GM18873 (cell line): ENCODE data around the gene MPIG6B.

Experiments
- ATAC-seq: cut with Tn5 transposase; IDR thresholded peaks from one replicate; pipeline ENCODE4 v1.9.1; 2021; ENCODE audit warnings: mild to moderate bottlenecking, moderate library complexity, moderate number of reproducible peaks; ENCODE audit not compliant: unreplicated experiment, low FRiP score

Gene MPIG6B

DNA sequence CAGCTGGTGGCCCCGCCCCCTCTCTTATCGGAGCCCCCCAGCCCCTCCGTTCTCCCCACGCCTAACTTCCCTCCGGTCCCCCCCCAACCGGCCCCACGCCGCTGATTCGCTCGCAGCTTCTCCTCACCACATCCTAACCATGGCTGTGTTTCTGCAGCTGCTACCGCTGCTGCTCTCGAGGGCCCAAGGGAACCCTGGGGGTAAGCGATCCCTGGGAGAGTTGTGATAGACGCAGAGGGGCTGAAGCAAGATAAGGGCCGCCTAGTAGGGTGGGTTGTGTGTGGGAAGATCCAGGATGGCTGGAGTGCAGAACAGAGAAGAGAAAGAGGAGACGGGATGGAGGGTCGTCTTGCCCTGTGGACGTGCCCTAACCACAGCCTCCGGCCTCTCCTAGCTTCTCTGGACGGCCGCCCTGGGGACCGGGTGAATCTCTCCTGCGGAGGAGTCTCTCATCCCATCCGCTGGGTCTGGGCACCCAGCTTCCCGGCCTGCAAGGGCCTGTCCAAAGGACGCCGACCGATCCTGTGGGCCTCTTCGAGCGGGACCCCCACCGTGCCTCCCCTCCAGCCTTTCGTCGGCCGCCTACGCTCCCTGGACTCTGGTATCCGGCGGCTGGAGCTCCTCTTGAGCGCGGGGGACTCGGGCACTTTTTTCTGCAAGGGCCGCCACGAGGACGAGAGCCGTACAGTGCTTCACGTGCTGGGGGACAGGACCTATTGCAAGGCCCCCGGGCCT lies at the start of gene MPIG6B:
TSS of gene MPIG6B (plus strand) at position 129 of the 735 bp plus-strand sequence. CDS start at position 140, 11 bp downstream.
- no peak for ATAC-seq

- ATAC-seq, result no peak
Observed at GRCh38 chr6:31676322-31676903, 46.8 kb upstream of the MPIG6B start.

DNA sequence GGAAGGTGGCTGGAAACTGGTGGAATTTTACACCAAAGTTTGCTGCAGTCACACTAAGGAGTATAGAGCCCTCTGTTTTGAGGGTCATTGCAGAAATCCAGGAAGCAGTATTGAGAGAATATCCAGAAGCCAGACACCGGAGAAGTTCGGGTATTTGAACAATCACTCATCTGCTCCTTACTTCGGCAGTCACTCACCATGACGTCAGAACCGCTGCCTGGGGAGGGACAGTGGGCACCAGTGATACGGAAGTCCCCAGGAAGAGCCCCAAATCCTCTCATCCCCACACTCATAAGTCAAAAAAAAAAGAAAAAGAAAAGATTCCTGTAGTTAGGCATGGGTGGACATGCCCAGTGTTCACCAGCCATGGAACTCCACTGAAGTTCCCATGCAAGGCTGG lies 46.3 kb upstream of the MPIG6B start:
- ATAC-seq, result no peak

DNA sequence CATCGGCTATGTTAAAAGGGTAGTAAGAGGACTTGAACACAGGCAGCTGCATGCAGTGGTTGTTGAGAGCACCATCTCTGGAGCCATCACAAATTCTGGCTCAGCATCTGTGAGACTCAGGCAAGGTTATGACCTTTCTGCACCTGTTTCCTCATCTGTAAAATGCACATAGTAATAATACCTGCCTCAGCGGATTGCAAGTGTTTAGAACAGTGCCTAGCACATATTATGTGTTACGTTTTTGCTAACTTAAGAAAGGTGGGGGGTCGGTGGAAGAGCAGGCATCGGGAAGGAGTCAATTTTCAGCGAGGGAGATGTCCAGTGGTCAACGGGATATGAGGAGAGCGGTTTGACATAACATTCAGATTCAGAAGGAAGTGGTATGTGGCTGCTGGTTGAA lies 45.2 kb upstream of the MPIG6B start:
- no peak for ATAC-seq

- no peak for ATAC-seq
Observed at GRCh38 chr6:31680226-31681134, 42.7 kb upstream of the MPIG6B start, which contains the start of gene LY6G5C. Gene LY6G5C, minus strand, starts transcription at chr6:31681067. Its CDS starts 694 bp downstream, at chr6:31680373.

DNA sequence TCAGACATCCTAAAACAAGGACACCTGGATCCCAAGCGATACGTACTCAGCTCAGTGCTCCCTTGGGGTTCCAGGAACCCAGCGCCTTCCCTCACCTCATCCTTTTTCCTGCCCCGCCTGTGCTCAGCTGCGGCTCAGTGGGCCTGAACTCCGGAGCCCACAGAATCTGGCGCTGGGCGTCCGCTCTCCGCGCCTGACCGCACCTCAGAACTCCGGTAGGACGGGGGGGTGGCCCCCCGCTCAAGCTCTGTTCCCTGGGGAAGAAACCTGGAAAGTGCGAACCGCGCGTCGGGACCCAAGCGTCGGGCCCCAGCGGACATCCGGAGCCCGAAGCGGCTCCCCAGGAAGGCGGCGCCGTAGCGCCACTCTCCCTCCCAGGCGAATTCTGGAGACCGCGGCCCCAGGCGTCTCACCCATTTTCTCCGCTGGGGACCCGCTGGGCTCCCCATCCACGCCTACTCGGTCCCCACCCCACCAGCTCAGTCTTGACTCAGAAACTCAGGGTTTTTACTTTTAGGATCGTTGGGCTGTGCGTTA lies 42.0 kb upstream of the MPIG6B start:
- no peak for ATAC-seq

DNA sequence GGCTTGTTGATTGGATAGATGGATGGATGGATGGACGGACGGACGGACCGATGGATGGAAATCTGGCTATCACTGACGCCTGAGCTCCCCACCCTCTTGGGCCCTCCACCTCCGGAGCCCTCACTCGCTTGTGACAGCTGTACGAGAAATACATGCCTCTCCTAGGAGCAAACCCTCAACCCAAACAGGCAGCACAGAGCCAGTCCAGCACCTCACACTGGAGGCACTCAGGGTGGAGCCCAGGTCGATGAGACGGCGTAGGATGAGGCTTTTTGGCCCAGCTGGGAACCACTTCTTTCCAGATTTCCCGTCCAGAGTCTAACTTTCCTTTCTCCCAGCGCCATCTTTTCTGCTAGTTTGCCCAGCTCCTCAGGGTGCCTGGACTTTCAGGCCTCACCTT lies 39.6 kb upstream of the MPIG6B start:
- no peak for ATAC-seq

- ATAC-seq, result no peak
Observed at GRCh38 chr6:31686483-31686882, 36.7 kb upstream of the MPIG6B start.

DNA sequence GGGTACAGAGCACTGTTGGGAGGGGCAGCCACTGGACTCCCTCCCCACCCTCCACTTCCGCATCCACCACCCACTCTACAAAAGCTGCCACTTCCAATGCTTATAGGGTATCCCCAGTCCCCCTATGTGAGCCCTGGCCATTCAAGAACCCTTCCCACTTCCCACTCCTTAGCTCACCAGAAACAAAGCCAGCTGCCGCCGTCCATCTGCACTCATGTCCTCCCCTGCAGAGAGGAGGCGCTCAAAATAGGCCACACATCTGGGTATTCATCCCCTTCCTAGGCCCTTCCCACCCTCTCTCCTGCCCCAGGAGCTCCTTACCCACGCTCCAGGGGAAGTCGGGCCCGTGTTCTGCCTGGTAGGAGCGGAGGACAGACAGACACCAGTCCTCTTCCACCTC lies 35.9 kb upstream of the MPIG6B start:
- no peak for ATAC-seq

DNA sequence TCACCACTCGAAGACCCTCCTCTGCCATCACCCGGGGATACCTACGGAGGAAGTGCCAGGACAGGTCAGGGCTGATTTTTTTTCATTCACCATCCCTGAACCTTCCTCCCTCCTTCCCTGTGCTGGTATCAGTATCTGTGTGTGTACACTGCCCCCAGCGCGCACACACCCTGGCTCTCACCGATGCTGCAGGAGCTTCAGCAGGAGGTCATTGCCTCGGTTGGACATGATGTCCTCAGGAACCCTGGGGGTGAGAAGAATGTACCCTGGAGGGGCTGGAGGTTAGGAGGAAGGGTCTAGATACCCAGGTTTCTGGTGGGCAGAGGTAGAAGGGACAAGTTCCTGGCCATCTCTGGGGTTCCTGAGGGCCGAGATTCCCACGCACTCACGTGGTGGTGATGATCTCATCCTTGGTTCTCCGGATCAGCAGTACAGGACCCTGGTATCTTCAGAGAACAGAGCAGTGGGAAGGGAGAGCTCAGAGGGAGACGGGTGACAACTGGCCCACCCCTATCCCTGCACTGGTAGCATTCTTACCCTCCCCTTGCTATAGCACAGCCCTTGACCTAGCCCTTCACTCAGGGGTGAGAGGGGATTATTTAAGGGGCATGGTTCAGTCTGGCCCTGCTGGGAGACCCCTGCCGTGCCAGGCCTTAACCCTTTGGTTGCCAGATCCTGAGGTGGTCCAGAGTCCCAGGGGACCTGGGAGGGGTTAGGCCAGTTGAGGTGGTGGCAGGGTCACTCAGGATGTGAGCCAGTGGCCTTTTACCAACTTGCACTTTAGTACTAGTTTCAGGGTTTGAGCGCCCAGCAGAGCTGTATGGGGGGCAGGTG lies 35.1 kb upstream of the MPIG6B start:
- ATAC-seq, result no peak

DNA sequence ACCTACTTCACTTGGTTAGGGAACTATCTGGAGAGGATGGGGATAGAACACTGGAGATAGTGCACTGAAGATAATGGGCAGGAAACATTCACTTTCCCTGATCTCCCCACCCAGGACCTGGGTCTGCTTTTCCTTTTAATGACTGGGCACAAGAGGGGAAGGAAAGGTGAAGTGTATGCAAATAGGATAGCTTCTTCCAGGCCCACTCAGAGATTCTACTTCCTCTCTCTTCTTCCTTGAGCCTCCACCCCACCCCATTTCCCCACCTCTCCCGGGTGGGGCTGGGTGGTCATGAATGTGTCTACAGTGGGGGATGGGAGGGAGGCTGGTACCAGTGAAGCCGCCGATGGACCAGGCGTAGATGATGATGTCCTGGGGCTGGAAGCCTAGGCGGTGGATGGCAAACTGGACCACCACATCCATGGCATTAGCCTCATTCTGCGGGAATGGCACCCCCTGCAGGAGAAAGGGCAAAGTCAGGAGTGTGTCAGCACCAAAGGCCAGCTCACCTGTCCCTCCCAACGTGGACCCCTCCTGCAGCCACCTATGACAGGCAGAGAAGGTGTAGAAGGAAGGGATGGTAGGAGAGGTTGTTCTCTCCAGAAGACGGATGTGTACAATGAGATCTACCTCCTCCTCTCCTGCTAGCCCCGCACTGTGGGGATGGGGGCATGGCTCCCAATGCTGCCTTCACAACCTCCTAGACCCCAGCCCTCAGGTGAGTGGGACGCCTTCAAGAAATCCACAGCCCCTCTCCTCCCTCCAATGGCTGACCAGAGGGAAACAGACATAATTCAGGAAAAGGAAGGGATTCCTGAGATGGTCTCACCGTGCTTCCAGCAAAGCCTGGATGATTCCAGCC lies 33.7 kb upstream of the MPIG6B start:
- no peak for ATAC-seq

DNA sequence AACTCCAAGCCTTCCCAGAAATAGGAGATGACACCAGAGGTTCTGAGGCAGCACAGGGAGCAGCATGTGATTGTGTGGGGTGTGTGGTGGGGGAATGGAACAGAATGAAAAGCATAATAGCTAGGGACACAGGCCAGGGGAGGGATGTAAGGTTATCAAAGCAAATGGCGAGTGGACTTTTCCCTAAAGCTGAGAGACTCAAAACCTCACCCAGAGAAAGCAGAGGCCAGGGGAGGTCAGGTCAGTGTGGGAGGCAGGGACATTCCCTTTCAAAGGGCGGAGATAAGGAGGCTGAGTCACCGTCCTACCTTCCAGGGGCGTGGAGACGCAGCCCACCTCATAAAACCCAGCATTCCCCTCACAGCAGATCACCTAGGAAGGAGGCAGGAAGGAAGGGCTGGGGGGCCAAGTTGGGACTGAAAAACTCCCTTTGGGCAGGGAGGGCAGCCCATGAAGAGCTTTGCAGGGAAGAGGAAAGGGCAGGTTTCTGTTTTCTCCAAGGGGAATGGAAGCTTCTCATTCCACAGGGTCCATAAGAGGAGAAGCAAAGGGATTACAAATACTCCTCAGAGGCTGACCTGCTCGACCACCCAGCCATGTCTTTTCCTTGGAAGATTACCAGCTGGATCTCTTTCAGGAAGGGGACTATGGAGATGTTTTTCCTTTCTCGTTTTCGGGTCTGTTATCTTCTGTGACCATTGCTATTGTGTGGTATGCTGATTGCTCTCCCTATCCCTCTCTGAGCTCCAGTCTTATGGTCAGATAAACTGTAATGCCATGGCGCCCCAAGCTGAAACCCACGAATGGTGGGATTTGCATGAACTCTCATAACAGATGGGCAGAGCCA lies 32.7 kb upstream of the MPIG6B start:
- ATAC-seq, result no peak

- no peak for ATAC-seq
Observed at GRCh38 chr6:31691078-31691463, 32.1 kb upstream of the MPIG6B start.

DNA sequence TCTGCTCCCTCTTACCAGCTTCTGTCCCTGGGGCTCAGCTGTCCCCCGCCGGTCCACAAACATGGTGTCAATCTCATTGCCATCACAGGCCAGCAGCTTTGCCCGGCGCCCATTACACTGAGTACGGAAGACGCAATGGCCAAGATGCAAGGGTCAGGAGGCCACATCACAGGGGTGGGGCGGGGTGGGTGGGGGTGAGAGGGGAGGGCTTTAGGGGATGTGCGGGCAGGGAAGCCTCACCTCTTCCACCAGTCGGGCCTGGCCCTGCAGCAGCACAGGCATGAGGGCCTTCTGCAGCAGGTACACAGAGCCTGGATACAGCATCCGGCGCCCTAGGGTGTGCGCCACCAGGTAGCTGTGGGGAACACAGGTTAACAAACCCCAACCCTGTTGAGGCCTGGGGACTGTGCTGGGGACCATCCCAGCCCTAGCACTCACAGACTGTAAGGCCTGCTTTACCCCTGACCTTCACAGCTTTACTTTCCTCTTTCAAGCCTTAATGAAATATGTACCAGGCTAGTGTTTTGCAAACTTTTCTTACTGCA lies 31.5 kb upstream of the MPIG6B start:
- ATAC-seq, result no peak

GRCh38 chr6:31692353-31692752 lies 30.8 kb upstream of the MPIG6B start:
- ATAC-seq, result no peak

GRCh38 chr6:31692886-31693285 lies 30.3 kb upstream of the MPIG6B start:
- ATAC-seq, result no peak

GRCh38 chr6:31693535-31693934 lies 29.6 kb upstream of the MPIG6B start:
- ATAC-seq, result no peak

DNA sequence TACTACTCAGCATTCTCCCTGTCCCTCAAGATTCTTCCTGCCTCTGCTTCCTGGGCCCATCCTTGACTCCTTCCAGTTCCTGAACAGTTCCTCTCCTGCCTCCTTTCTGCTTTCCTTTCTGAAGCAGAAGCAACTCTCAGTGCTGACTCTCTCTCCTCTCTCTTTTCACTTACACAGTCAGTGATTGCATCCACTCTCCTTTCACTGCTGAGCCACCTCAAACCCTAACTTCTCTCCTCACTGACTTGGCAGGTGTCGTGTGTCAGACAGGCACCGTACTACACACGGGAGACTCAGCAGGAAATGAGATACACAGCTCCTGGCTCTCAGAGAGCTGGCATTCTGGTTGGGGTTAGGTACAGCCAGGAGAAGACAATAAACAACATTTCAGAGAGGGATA lies 25.6 kb upstream of the MPIG6B start:
- ATAC-seq, result no peak
